AG09309 (cell line): ENCODE measurements around the gene JAZF1.
"Not testable (repeated sequence)": the region's sequence is repeated elsewhere in the genome, so short reads cannot be mapped to it uniquely, and the experiment has no call there.

Experiments
- DNase-seq: peaks from one replicate; pipeline ENCODE4 v3.0.0-alpha.2; 2010; ENCODE audit warnings: low read depth
- H3K4me3 ChIP-seq: 2 replicates; pipeline ENCODE4 v1.5.1; 2011; ENCODE audit warnings: mild to moderate bottlenecking, low read depth, low read length, moderate library complexity; ENCODE audit not compliant: control insufficient read depth
- CTCF ChIP-seq: IDR thresholded peaks from 2 replicates; pipeline ENCODE4 v1.5.1; 2011; ENCODE audit warnings: mild to moderate bottlenecking, low read depth, low read length, inconsistent platforms; ENCODE audit not compliant: insufficient read depth, control insufficient read depth; ENCODE audit errors: missing control alignments

The JAZF1 gene

GRCh38 chr7:28017372-28017771 is 163.2 kb downstream of the JAZF1 start:
- no peak for DNase-seq
- TF ChIP-seq CTCF: no peak
- no peak overlapping the region for H3K4me3 ChIP-seq

GRCh38 chr7:28016297-28016696 is 164.3 kb downstream of the JAZF1 start:
- no peak overlapping the region for H3K4me3 ChIP-seq
- DNase-seq: no peak
- TF ChIP-seq CTCF: no peak

GRCh38 chr7:28015169-28015568 is 165.4 kb downstream of the JAZF1 start:
- DNase-seq: no peak
- TF ChIP-seq CTCF: no peak
- H3K4me3 ChIP-seq: no peak overlapping the region

GRCh38 chr7:28014340-28014739 is 166.3 kb downstream of the JAZF1 start:
- not testable (repeated sequence) for DNase-seq, H3K4me3 ChIP-seq

GRCh38 chr7:28013441-28013840 is 167.2 kb downstream of the JAZF1 start:
- no peak for DNase-seq
- TF ChIP-seq CTCF: no peak
- H3K4me3 ChIP-seq: no peak overlapping the region

- no peak for DNase-seq
- TF ChIP-seq CTCF: no peak
- no peak overlapping the region for H3K4me3 ChIP-seq
These were observed 167.6 kb downstream of the JAZF1 start for GRCh38 chr7:28013019-28013418.

GRCh38 chr7:28008911-28009310 is 171.7 kb downstream of the JAZF1 start:
- no peak overlapping the region for H3K4me3 ChIP-seq
- no peak for DNase-seq
- TF ChIP-seq CTCF: no peak

GRCh38 chr7:28008171-28008570 is 172.4 kb downstream of the JAZF1 start:
- no peak for DNase-seq
- H3K4me3 ChIP-seq: no peak overlapping the region
- no peak for TF ChIP-seq CTCF
